Type B pancreatic cell (in vitro differentiated cells): ENCODE measurements around the gene CFAP299. TPM values are rescaled to one million over a fixed set of nuclear protein-coding genes. Genes with fewer than 3 reads are reported as not detected.
A peak's percentile ranks its signal among the peaks of the same experiment; 100 is the strongest.
"Not testable (repeated sequence)": the region's sequence is repeated elsewhere in the genome, so short reads cannot be mapped to it uniquely, and the experiment has no call there.

ENCODE experiments used
- DNase-seq: peaks from one replicate; pipeline ENCODE4 v3.0.0; 2021; ENCODE audit warnings: mixed read lengths; ENCODE audit not compliant: unreplicated experiment; ENCODE audit errors: extremely low spot score
- H3K27ac Mint-ChIP-seq: 2 replicates; pipeline ENCODE4 v1.8.0; 2021; ENCODE audit warnings: mild to moderate bottlenecking, mixed read lengths
- H3K27me3 Mint-ChIP-seq: 2 replicates; pipeline ENCODE4 v1.8.0; 2021; ENCODE audit warnings: mixed read lengths
- H3K36me3 Mint-ChIP-seq: 2 replicates; pipeline ENCODE4 v1.8.0; 2021; ENCODE audit warnings: mixed read lengths
- H3K4me1 Mint-ChIP-seq: one replicate; pipeline ENCODE4 v1.8.0; 2021; ENCODE audit warnings: mixed read lengths; ENCODE audit not compliant: unreplicated experiment
- H3K4me3 Mint-ChIP-seq: 2 replicates; pipeline ENCODE4 v1.8.0; 2021; ENCODE audit warnings: mild to moderate bottlenecking, mixed read lengths
- H3K9me3 Mint-ChIP-seq: 2 replicates; pipeline ENCODE4 v1.8.0; 2021; ENCODE audit warnings: mixed read lengths
- CTCF ChIP-seq: fragments of 200-600 bp; sonication (generic); conservative IDR thresholded peaks from 2 replicates; pipeline ENCODE4 v1.5.0; 2021; ENCODE audit warnings: antibody characterized with exemption, mild to moderate bottlenecking
- total RNA-seq: library from RNA; stranded (reverse); gene quantifications from 2 replicates; pipeline ENCODE4 v1.2.1, GENCODE V29; 2021; ENCODE audit warnings: low replicate concordance

CFAP299 gene
- total RNA-seq, 1 donor from 2014 or later: 1.1 TPM

- no peak overlapping the region for H3K27ac Mint-ChIP-seq
- no peaks in the 10 kb centered on the region for H3K4me1 Mint-ChIP-seq
- DNase-seq: no peak
- no peak for TF ChIP-seq CTCF
- no peaks in the 10 kb centered on the region for H3K36me3 Mint-ChIP-seq
- peaks cover 22% of the 10 kb centered on the region for H3K27me3 Mint-ChIP-seq
- no peak overlapping the region for H3K4me3 Mint-ChIP-seq
- no peaks in the 10 kb centered on the region for H3K9me3 Mint-ChIP-seq
These were observed 3.8 kb upstream of the CFAP299 start for GRCh38 chr4:80331693-80332092.

GRCh38 chr4:80333121-80333520 is 2.4 kb upstream of the CFAP299 start:
- no peak for TF ChIP-seq CTCF
- Mint-ChIP-seq H3K36me3 (no peaks in the 10 kb centered on the region), H3K27me3 (peaks cover 24% of the 10 kb centered on the region), H3K4me1 (no peaks in the 10 kb centered on the region), H3K27ac (no peak overlapping the region), H3K4me3 (no peak overlapping the region), H3K9me3 (no peaks in the 10 kb centered on the region)
- DNase-seq: no peak

- no peak overlapping the region for H3K4me3 Mint-ChIP-seq
- no peaks in the 10 kb centered on the region for H3K9me3 Mint-ChIP-seq
These were observed 962 bp upstream of the CFAP299 start for GRCh38 chr4:80334568-80334967.

GRCh38 chr4:80335226-80335553 is 340 bp upstream of the CFAP299 start:
- H3K4me3 Mint-ChIP-seq: peak overlapping the region; percentile 93
- no peak overlapping the region for H3K27ac Mint-ChIP-seq
- H3K36me3 Mint-ChIP-seq: no peaks in the 10 kb centered on the region
- no peak for TF ChIP-seq CTCF
- no peaks in the 10 kb centered on the region for H3K9me3 Mint-ChIP-seq
- H3K27me3 Mint-ChIP-seq: peaks cover 31% of the 10 kb centered on the region
- DNase-seq: no peak
- H3K4me1 Mint-ChIP-seq: no peaks in the 10 kb centered on the region

More at GRCh38 chr4:80334568-80334967, 962 bp upstream of the CFAP299 start:
- Mint-ChIP-seq H3K36me3 (no peaks in the 10 kb centered on the region), H3K27ac (no peak overlapping the region), H3K4me1 (no peaks in the 10 kb centered on the region), H3K27me3 (peaks cover 31% of the 10 kb centered on the region)
- no peak for TF ChIP-seq CTCF
- DNase-seq: no peak

- Mint-ChIP-seq H3K27ac (no peak overlapping the region), H3K9me3 (peaks cover under 1% of the 10 kb centered on the region), H3K4me3 (peak overlapping the region; percentile 93), H3K36me3 (no peaks in the 10 kb centered on the region), H3K27me3 (peaks cover 31% of the 10 kb centered on the region), H3K4me1 (no peaks in the 10 kb centered on the region)
- peak; percentile 33 for TF ChIP-seq CTCF
- no peak for DNase-seq
These were observed 1.1 kb downstream of the CFAP299 start for GRCh38 chr4:80336582-80336981.

GRCh38 chr4:80340036-80340435 is 4.5 kb downstream of the CFAP299 start:
- Mint-ChIP-seq H3K4me1 (no peaks in the 10 kb centered on the region), H3K4me3 (no peak overlapping the region), H3K27ac (no peak overlapping the region), H3K9me3 (peaks cover 13% of the 10 kb centered on the region), H3K36me3 (no peaks in the 10 kb centered on the region), H3K27me3 (peaks cover 42% of the 10 kb centered on the region)
- TF ChIP-seq CTCF: no peak
- no peak for DNase-seq

- peaks cover 44% of the 10 kb centered on the region for H3K27me3 Mint-ChIP-seq
- H3K27ac Mint-ChIP-seq: not testable (repeated sequence)
These were observed 7.2 kb downstream of the CFAP299 start for GRCh38 chr4:80342684-80343083.

More at GRCh38 chr4:80342684-80343083, 7.2 kb downstream of the CFAP299 start:
- H3K4me3 Mint-ChIP-seq, H3K4me1 Mint-ChIP-seq, H3K36me3 Mint-ChIP-seq, DNase-seq: not testable (repeated sequence)
- H3K9me3 Mint-ChIP-seq: peaks cover 13% of the 10 kb centered on the region
